ENCODE results near the gene MSANTD1.

The MSANTD1 gene

DNA sequence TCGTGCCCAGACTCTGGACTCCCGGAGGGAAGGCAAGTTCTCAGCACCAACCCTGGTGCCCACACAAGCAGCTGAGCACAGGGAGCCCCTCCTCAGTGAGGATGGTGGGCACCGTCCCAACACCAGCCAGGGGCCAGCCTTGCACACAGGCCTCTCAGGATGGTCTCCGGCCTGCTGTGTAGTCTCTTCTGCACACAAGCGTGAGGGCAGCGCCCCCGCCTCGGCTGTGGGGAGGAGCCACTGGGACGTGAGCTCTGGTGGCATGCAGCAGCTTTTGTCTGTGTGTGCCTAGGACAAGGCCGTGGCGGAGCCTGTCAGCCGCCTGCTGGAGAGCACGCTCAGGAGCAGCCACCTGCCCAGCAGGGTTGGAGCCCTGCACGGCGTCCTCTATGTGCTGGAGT lies 16.1 kb upstream of the MSANTD1 start:
- DNase-seq (ENCODE audit: low read depth, low spot score) = no peak

DNA sequence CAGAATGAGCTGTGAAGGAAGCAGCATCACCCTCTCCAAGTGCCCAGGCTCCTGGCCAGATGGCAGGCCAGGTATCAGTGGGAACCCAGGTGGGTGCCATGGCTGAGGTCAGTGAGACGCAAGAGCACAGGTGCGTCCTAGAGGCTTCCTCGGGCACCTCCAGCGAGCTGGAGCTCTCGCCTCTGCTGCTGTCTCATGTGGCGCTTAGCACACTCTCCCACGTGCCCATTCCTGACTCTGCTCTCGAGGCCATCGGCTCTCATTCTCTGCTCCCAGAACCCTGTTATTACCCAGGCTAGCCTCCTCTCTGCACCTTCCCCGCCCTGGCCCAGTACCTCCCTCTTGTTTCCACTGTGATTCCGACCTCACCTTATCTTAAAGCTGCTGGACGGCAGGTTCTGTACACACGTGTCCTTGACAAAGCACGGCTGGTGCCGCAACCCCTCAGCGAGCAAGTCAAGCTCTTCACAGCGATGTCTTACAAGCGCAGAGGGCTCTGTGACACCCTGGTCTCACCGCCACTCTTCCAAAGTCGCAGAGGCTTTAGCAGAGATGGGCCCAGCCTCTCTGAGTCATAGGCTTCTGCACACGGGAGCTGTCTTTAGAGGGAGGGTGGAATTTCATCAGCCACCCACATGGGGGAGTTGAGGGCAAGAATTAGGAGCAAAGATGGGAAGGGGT lies 15.4 kb upstream of the MSANTD1 start:
- no peak for DNase-seq (ENCODE audit: low read depth, low spot score)

DNA sequence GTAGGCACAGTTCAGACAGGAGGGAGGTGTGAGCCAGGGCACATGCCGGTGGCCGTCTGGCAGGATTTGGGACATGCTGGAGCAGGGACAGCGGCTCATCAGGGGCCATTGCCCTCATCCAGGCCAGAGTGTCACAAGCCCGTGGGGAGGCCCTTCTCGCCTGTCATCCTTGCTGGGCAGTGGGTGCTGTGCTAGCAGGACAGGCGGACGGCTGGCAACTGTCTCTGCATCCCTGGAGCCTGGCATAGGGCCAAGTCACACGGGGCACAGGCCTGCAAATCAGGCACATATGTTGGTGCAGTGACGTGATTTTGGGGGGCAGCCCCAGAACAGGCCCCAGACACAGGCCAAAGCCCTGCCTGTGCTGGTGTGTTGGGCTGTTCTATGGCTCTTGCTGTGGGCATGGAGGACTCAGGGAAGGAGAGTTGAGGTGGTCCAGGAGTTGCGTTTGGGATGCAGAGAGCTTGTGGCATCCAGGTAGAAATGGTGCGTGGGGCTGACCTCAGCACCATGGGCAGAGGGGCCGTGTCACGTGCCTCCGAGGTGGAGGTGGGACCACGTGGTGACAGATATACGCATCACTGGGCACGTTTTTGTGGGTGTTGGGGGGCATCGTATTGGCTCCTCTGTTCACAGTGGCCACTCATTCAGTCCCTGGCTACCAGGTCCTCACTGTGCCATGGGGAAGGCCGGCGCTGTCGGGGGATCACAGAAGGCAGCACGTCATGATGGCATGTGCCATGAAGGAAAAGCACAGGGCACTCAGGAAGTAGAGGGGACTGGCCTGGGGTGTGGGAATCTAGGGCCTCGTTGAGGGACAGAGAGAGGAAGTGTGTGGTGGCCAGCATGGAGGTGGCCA lies 14.6 kb upstream of the MSANTD1 start:
- DNase-seq (ENCODE audit: low read depth, low spot score) = no peak

DNA sequence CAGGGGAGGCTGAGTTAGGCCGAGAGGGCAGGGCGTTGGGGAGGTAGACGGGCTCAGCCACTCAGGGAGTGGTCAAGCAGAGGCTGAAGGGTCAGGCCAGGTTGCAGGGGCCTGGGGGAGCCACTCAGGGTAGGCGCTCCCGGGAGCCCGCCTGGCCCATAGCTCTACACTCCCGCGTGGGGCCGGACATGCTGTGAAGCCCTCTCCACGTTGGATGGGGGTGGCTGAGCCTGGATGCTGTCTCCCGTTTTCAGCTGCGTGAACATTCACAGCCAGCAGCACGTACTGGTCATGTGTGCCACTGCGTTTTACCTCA lies 14.0 kb upstream of the MSANTD1 start:
- DNase-seq (ENCODE audit: low read depth, low spot score) = no peak

DNA sequence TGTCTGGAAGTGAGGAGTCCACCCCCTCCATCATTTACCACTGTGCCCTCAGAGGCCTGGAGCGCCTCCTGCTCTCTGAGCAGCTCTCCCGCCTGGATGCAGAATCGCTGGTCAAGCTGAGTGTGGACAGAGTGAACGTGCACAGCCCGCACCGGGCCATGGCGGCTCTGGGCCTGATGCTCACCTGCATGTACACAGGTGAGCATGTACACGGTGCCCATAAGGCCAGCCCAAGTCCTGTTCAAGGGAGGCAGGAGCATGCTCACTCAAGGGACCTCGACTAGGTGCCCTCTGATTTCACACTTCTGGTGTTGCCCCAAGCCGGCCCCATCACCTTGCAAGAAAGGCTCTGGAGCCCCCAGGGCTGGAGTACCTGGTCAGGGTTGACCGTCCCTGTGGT lies 13.4 kb upstream of the MSANTD1 start:
- no peak for DNase-seq (ENCODE audit: low read depth, low spot score)

DNA sequence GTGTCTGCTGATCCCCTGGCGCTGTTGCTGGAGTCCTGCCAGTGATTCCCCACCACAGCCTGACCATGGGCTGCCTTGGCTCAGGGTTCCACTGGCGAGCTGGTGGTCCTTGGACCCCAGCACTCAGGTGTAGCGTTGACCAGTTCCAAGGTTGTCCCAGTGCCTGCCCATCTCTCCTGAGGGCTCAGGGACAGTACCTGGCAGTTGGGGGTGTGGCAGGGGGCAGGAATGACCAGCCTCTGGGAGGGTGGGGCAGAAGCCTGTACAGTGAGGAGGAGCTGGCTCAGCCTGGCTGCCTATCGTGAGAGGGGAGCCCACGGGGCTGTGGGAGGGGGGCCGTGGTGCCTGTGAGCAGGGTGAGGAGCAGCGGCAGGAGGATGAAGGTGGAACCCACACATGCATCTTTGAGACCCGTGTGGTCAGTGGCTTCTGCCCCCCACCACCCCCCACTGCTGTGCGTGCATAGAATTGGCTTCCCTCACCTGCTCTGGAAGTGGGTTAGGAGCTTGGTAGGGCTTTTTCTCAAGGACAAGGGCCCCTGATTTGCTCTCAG lies 12.6 kb upstream of the MSANTD1 start:
- DNase-seq (ENCODE audit: low read depth, low spot score) = no peak

DNA sequence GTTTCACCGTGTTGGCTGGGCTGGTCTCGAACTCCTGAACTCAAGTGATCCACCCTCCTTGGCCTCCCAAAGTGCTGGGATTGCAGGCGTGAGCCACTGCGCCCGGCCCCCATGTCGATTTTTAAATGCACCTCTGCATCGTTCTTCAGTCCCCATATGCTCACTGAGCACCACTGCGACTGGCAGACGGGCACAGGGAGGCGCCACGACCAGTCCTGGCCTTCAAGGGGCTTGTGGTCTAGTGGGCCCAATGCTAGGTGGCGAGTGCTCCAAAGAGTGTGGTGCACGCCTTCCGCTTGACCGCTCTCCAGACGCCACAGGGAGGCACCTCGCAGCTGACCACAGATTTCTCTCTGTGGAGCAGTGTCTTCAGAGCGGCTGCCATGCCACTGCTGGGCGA lies 11.7 kb upstream of the MSANTD1 start:
- no peak for DNase-seq (ENCODE audit: low read depth, low spot score)

DNA sequence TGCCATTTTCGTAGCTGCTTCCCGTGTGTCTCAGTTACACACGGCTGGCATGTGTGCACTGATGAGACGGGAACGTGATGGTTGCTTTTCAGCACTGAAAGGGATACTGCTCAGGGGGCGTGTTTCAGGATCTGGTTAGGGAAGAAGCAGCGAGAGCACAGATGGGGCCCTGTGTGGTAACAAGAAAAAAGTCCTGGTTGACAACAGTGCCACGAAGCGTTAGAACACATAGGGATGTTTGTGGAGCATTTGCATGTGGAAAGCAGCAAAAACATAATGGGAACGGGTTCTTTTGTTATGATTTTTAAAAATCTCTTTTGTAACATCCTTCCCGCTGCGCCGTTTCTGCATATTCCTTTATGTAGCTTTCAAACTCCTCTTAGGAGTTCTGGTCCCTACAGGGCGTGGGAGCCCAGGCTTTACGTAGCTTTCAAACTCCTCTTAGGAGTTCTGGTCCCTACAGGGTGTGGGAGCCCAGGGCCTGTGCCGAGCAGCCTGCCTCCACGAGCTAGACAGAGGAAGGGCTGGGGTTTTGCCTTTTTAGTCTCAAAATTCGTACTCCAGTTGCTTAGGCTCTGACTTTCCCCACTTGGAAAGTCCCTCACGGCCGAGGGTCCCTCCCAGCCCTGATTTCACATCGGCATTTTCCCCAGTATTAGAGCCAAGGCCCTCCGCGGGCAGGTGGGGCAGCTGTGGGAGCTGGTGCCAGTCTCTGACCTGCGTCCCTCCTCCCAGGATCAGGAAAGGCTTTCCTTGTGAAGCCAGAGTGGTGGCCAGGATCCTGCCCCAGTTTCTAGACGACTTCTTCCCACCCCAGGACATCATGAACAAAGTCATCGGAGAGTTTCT lies 11.0 kb upstream of the MSANTD1 start:
- DNase-seq (ENCODE audit: low read depth, low spot score) = no peak

DNA sequence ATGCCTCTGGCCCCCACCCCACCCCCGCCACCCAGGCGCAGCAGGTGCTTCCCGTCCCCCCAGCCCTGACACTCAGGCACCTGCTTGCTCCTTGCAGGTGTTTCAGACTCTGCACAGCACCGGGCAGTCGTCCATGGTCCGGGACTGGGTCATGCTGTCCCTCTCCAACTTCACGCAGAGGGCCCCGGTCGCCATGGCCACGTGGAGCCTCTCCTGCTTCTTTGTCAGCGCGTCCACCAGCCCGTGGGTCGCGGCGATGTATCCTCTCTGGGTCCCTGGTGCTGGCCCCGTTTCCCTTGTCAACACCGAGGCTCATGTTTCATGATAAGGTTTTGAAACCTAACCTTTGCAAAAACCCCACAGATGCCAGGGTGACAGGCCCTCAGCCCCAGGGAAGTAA lies 10.2 kb upstream of the MSANTD1 start:
- no peak for DNase-seq (ENCODE audit: low read depth, low spot score)

DNA sequence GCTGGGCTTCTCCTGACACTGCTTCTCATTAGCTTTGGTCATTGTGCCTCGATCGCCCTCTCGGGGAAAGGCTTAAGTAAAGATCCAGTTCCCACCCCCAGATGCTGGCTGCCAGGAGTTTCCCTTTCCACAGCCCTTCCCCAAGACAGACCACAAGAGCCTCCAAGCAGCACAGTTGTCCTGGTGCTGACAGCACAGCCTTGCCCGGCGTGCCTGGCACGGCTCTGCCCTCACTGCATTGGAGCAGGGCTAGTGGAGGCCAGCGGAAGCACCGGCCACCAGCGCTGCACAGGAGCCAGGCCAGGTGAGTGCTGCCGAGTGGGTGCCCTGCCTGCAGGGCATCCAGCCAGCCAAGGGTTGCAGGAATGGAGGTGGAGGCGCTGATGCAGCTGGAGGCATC lies 9.7 kb upstream of the MSANTD1 start:
- DNase-seq (ENCODE audit: low read depth, low spot score) = no peak

DNA sequence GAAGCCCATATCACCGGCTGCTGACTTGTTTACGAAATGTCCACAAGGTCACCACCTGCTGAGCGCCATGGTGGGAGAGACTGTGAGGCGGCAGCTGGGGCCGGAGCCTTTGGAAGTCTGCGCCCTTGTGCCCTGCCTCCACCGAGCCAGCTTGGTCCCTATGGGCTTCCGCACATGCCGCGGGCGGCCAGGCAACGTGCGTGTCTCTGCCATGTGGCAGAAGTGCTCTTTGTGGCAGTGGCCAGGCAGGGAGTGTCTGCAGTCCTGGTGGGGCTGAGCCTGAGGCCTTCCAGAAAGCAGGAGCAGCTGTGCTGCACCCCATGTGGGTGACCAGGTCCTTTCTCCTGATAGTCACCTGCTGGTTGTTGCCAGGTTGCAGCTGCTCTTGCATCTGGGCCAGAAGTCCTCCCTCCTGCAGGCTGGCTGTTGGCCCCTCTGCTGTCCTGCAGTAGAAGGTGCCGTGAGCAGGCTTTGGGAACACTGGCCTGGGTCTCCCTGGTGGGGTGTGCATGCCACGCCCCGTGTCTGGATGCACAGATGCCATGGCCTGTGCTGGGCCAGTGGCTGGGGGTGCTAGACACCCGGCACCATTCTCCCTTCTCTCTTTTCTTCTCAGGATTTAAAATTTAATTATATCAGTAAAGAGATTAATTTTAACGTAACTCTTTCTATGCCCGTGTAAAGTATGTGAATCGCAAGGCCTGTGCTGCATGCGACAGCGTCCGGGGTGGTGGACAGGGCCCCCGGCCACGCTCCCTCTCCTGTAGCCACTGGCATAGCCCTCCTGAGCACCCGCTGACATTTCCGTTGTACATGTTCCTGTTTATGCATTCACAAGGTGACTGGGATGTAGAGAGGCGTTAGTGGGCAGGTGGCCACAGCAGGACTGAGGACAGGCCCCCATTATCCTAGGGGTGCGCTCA lies 8.7 kb upstream of the MSANTD1 start:
- DNase-seq (ENCODE audit: low read depth, low spot score) = no peak

DNA sequence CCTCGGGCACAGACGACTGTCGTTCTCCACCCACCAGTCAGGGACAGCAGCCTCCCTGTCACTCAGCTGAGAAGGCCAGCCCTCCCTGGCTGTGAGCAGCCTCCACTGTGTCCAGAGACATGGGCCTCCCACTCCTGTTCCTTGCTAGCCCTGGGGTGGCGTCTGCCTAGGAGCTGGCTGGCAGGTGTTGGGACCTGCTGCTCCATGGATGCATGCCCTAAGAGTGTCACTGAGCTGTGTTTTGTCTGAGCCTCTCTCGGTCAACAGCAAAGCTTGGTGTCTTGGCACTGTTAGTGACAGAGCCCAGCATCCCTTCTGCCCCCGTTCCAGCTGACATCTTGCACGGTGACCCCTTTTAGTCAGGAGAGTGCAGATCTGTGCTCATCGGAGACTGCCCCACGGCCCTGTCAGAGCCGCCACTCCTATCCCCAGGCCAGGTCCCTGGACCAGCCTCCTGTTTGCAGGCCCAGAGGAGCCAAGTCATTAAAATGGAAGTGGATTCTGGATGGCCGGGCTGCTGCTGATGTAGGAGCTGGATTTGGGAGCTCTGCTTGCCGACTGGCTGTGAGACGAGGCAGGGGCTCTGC lies 7.9 kb upstream of the MSANTD1 start:
- no peak for DNase-seq (ENCODE audit: low read depth, low spot score)

DNA sequence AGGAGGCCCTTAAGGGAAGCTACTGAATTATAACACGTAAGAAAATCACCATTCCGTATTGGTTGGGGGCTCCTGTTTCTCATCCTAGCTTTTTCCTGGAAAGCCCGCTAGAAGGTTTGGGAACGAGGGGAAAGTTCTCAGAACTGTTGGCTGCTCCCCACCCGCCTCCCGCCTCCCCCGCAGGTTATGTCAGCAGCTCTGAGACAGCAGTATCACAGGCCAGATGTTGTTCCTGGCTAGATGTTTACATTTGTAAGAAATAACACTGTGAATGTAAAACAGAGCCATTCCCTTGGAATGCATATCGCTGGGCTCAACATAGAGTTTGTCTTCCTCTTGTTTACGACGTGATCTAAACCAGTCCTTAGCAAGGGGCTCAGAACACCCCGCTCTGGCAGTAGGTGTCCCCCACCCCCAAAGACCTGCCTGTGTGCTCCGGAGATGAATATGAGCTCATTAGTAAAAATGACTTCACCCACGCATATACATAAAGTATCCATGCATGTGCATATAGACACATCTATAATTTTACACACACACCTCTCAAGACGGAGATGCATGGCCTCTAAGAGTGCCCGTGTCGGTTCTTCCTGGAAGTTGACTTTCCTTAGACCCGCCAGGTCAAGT lies 6.9 kb upstream of the MSANTD1 start:
- no peak for DNase-seq (ENCODE audit: low read depth, low spot score)

DNA sequence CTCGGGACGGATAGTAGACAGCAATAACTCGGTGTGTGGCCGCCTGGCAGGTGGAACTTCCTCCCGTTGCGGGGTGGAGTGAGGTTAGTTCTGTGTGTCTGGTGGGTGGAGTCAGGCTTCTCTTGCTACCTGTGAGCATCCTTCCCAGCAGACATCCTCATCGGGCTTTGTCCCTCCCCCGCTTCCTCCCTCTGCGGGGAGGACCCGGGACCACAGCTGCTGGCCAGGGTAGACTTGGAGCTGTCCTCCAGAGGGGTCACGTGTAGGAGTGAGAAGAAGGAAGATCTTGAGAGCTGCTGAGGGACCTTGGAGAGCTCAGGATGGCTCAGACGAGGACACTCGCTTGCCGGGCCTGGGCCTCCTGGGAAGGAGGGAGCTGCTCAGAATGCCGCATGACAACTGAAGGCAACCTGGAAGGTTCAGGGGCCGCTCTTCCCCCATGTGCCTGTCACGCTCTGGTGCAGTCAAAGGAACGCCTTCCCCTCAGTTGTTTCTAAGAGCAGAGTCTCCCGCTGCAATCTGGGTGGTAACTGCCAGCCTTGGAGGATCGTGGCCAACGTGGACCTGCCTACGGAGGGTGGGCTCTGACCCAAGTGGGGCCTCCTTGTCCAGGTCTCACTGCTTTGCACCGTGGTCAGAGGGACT lies 5.7 kb upstream of the MSANTD1 start:
- no peak for DNase-seq (ENCODE audit: low read depth, low spot score)

DNA sequence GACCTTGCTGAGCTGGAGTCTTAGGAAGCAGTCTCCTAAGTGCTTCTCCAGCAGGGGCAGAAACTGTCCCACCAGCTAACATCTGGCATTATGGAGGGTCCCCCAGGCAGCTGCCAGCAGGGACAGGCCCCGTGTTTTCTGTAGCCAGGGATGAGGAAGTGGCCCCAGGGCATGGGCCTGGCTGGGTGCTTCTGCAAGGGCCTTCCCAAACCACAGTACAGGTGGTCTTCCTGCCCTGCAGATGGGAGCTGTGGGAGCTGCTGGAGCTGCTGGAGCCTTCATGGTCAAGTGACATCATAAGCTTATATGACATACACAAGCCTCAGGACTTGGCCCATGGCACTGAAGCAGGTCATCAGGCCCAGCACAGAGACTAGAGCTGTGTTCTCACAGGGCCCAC lies 5.0 kb upstream of the MSANTD1 start:
- no peak for DNase-seq (ENCODE audit: low read depth, low spot score)

DNA sequence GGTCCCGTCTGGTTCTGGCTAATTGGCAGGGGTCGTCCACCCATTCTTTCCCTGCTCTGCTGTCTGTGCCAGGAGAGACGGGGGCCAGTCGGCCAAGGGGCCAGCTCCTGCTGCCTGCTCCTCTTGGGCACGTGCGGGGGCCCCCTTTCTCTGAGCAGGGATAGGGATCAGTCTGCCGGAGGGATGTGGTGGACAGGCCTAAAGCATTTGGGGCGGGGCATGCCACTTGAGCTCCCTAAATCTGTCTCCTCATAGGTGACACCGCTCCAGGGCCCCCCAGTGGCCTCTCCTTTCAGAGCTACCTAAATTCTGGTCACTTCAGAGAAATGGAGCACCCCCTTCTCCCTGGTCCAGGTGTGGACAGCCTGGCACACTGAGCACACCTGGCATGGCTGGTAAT lies 4.2 kb upstream of the MSANTD1 start:
- DNase-seq (ENCODE audit: low read depth, low spot score) = no peak

DNA sequence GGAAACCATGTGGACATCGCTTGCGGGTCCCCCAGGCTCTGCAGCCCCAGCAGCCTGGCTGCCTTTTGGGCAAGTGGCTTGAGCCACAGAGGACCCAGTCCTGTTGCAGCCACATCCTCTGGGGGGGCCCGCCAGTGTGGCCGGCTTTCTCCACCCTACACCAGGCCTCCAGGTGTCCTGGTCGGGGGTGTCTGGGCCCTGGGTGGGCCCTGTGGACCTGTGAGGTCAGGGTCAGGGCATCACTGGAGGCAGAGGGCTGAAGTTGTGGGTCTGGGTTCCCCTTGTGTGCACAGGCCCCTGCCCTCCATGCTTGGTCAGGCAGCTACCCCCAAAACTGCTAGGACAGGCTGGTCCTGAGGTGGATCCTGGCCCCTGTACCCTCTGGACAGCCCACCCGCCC lies 3.3 kb upstream of the MSANTD1 start:
- DNase-seq (ENCODE audit: low read depth, low spot score) = no peak

DNA sequence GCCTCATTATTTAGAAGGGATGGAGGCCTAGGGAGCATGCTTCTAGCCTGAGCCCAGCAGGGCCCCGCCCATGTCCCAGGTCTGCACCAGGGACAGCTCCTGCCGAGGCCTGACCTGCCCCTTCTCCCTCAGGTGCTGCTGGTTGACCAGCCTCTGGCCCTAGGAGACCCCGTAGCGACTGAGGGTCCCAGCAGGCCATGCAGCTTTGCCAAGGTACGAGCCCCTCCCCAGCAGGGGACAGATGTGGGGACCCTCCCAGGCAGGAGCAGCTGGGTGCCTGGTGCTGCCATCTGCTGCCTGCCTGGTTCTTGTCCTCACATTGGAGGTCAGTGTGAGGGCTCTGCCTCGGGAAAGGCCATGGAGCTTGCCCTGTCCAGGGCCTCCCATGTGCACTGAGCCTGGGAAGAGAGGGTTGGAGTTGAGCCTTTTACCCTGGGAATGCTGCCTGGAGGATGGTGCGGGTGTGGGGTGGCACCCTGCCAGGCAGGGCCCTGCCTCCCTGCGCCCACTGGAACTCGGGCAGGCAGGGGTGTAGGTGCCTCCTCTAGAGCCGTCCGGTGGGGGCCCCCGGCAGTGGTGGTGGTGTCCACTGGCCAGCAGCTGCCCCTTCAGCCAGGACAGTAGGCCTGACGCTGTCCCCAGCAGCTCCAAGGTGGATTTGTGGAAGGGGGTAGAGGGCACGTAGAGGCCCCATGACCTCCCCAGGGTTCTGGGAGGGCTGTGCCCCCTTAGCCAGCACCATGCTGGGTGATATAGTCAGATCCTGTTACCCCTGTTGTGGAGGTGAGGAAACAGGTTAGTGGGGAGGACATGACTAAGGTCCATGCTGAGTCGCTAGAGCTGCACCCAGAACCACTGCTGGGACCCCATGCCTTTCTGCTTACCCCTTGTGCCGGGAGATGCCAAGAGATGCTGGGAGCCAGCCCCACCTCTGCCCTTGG lies 2.2 kb upstream of the MSANTD1 start:
- DNase-seq (ENCODE audit: low read depth, low spot score) = no peak
